PC-9 (cell line): Measurements from ENCODE around the gene RTN4RL1.

Experiments used
- EZH2 ChIP-seq: fragments of 200-600 bp; sonication (generic); IDR thresholded peaks from 2 replicates; pipeline ENCODE4 v1.8.0; 2017; ENCODE audit warnings: antibody characterized with exemption, low read depth
- TF ChIP-seq, protein P1 (sequence below): fragments of 200-600 bp; sonication (generic); conservative IDR thresholded peaks from 2 replicates; pipeline ENCODE4 v1.6.1; 2017; ENCODE audit warnings: mixed run types, antibody characterized with exemption, mild to moderate bottlenecking, moderate library complexity

GRCh38 chr17:1999557-2000251, 25.4 kb downstream of the RTN4RL1 start:
- TF ChIP-seq, protein P1, sequence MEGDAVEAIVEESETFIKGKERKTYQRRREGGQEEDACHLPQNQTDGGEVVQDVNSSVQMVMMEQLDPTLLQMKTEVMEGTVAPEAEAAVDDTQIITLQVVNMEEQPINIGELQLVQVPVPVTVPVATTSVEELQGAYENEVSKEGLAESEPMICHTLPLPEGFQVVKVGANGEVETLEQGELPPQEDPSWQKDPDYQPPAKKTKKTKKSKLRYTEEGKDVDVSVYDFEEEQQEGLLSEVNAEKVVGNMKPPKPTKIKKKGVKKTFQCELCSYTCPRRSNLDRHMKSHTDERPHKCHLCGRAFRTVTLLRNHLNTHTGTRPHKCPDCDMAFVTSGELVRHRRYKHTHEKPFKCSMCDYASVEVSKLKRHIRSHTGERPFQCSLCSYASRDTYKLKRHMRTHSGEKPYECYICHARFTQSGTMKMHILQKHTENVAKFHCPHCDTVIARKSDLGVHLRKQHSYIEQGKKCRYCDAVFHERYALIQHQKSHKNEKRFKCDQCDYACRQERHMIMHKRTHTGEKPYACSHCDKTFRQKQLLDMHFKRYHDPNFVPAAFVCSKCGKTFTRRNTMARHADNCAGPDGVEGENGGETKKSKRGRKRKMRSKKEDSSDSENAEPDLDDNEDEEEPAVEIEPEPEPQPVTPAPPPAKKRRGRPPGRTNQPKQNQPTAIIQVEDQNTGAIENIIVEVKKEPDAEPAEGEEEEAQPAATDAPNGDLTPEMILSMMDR, result no peak
- TF ChIP-seq EZH2, result no peak
